ENCODE measurements around the gene RFPL1.

DNA sequence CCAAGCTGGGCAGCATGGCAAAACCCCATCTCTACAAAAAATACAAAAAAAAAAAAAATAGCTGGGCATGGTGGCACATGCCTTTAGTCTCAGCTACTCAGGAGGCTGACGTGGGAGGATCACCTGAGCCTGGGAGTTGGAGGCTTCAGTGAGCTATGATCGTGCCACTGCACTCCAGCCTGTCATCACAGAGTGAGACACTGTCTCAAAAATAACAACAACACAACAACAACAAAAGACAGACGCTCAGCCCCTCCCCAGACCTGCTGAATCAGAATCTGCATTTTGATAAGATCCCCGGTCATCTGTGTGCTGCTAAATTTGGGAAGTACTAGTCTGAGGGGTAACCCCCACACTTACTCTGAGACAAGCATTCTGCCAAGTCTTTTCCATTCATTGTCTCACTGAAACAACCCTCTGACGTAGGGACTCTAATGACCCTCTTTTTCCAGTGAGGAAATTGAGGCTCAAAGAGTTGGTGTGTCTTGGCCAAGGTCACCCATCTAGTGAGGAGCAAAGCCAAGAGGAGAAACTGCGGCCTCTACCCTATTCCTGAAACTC lies 49.1 kb downstream of the RFPL1 start:
- no peak for TF ChIP-seq CTCF (IDR thresholded peaks at IDR 0.05)
- no peak for TF ChIP-seq POLR2A (IDR thresholded peaks at IDR 0.05)

All from stomach (tissue), 4 donors.